ENCODE results near the gene UBA52.
"Not testable (repeated sequence)": the region's sequence is repeated elsewhere in the genome, so short reads cannot be mapped to it uniquely, and the experiment has no call there.

Gene UBA52

GRCh38 chr19:18571564-18572344 is at the start of gene UBA52:
Gene UBA52, plus strand, starts transcription at chr19:18571857. Its CDS starts 1,444 bp downstream, at chr19:18573301.
- peak; percentile 96 for DNase-seq

- DNase-seq, result peak; percentile 99
Measured at GRCh38 chr19:18522124-18522861, 49.4 kb upstream of the UBA52 start.

- DNase-seq, result not testable (repeated sequence)
Measured at GRCh38 chr19:18522862-18523440, 48.7 kb upstream of the UBA52 start.

- no peak for DNase-seq
Measured at GRCh38 chr19:18523841-18524240, 47.8 kb upstream of the UBA52 start.

- no peak for DNase-seq
Measured at GRCh38 chr19:18526316-18526715, 45.3 kb upstream of the UBA52 start.

GRCh38 chr19:18529782-18530181 is 41.9 kb upstream of the UBA52 start:
- DNase-seq, result no peak

GRCh38 chr19:18531485-18531884 is 40.2 kb upstream of the UBA52 start:
- no peak for DNase-seq

GRCh38 chr19:18532168-18532890 is 39.3 kb upstream of the UBA52 start:
- DNase-seq, result no peak

- DNase-seq, result no peak
Measured at GRCh38 chr19:18533058-18533457, 38.6 kb upstream of the UBA52 start.

GRCh38 chr19:18536475-18536874 is 35.2 kb upstream of the UBA52 start:
- no peak for DNase-seq

- DNase-seq, result no peak
Measured at GRCh38 chr19:18537431-18537830, 34.2 kb upstream of the UBA52 start.

GRCh38 chr19:18538115-18538514 is 33.5 kb upstream of the UBA52 start:
- DNase-seq, result no peak

- DNase-seq, result no peak
Measured at GRCh38 chr19:18539372-18539771, 32.3 kb upstream of the UBA52 start.

GRCh38 chr19:18540200-18540599 is 31.5 kb upstream of the UBA52 start:
- not testable (repeated sequence) for DNase-seq

GRCh38 chr19:18541258-18541991 is 30.2 kb upstream of the UBA52 start:
- no peak for DNase-seq

GRCh38 chr19:18541992-18542940 is 29.4 kb upstream of the UBA52 start:
- DNase-seq, result no peak

- peak; percentile 80 for DNase-seq
Measured at GRCh38 chr19:18542941-18543813, 28.5 kb upstream of the UBA52 start, which contains the start of gene FKBP8. Gene FKBP8, minus strand, starts transcription at chr19:18543573. Its CDS starts 1,603 bp downstream, at chr19:18541970.

GRCh38 chr19:18543814-18544475 is 27.7 kb upstream of the UBA52 start:
- peak; percentile 76 for DNase-seq

GRCh38 chr19:18551631-18552030 is 20.0 kb upstream of the UBA52 start:
- DNase-seq, result no peak
